ENCODE measurements around the gene GPSM1.

The GPSM1 gene

GRCh38 chr9:136342181-136343120 lies 15.1 kb downstream of the GPSM1 start:
- Histone ChIP-seq H3K9me3 (ENCODE audit: insufficient read depth, low read length, severe bottlenecking) (no peaks in the 10 kb centered on the region), H3K9ac (ENCODE audit: low read depth, low read length) (no peak overlapping the region), H3K27me3 (ENCODE audit: insufficient read depth, low read length, poor library complexity) (no peaks in the 10 kb centered on the region), H3K27ac (ENCODE audit: low read length) (no peak overlapping the region), H3K79me2 (ENCODE audit: insufficient read depth, low read length) (no peaks in the 10 kb centered on the region), H3K4me2 (ENCODE audit: insufficient read depth, low read length) (no peak overlapping the region), H4K20me1 (ENCODE audit: insufficient read depth, low read length) (no peaks in the 10 kb centered on the region; the same call in 1 of the 2 replicates), H3K36me3 (ENCODE audit: insufficient read depth, low read length) (no peaks in the 10 kb centered on the region), H2AFZ (ENCODE audit: low read depth, low read length) (no peak overlapping the region), H3K4me3 (ENCODE audit: low read depth in 1 of 2, low read length in 2 of 2) (no peak overlapping the region), H3K4me1 (ENCODE audit: insufficient read depth, low read length) (no peaks in the 10 kb centered on the region)
- no peak for TF ChIP-seq EZH2 (IDR thresholded peaks at IDR 0.05; ENCODE audit: borderline replicate concordance, low read depth, low read length, severe bottlenecking)
- TF ChIP-seq CTCF (IDR thresholded peaks at IDR 0.05; ENCODE audit: borderline replicate concordance, extremely low read depth, low read length, poor library complexity, severe bottlenecking) = no peak
- peak; percentile 30 for DNase-seq
- ATAC-seq (ENCODE audit: insufficient read depth, low read depth) = no peak

- no peak overlapping the region for H3K4me3 ChIP-seq (ENCODE audit: low read depth in 1 of 2, low read length in 2 of 2)
- no peaks in the 10 kb centered on the region for H3K79me2 ChIP-seq (ENCODE audit: insufficient read depth, low read length)
- no peaks in the 10 kb centered on the region for H3K4me1 ChIP-seq (ENCODE audit: insufficient read depth, low read length)
- no peaks in the 10 kb centered on the region for H3K36me3 ChIP-seq (ENCODE audit: insufficient read depth, low read length)
- H3K4me2 ChIP-seq (ENCODE audit: insufficient read depth, low read length) = no peak overlapping the region
- TF ChIP-seq EZH2 (IDR thresholded peaks at IDR 0.05; ENCODE audit: borderline replicate concordance, low read depth, low read length, severe bottlenecking) (no peak), CTCF (IDR thresholded peaks at IDR 0.05; ENCODE audit: borderline replicate concordance, extremely low read depth, low read length, poor library complexity, severe bottlenecking) (no peak)
- no peaks in the 10 kb centered on the region; the same call in 1 of the 2 replicates for H4K20me1 ChIP-seq (ENCODE audit: insufficient read depth, low read length)
- no peak overlapping the region for H3K9ac ChIP-seq (ENCODE audit: low read depth, low read length)
- ATAC-seq (ENCODE audit: insufficient read depth, low read depth) (no peak), DNase-seq (no peak)
- no peaks in the 10 kb centered on the region for H3K27me3 ChIP-seq (ENCODE audit: insufficient read depth, low read length, poor library complexity)
- H3K9me3 ChIP-seq (ENCODE audit: insufficient read depth, low read length, severe bottlenecking) = no peaks in the 10 kb centered on the region
- H3K27ac ChIP-seq (ENCODE audit: low read length) = no peak overlapping the region
- no peak overlapping the region for H2AFZ ChIP-seq (ENCODE audit: low read depth, low read length)
Observed at GRCh38 chr9:136343121-136343883, 16.0 kb downstream of the GPSM1 start.

GRCh38 chr9:136343884-136344269 lies 16.5 kb downstream of the GPSM1 start:
- ATAC-seq (ENCODE audit: insufficient read depth, low read depth) (no peak), DNase-seq (no peak)
- Histone ChIP-seq H3K4me3 (ENCODE audit: low read depth in 1 of 2, low read length in 2 of 2) (no peak overlapping the region), H3K27ac (ENCODE audit: low read length) (no peak overlapping the region), H3K27me3 (ENCODE audit: insufficient read depth, low read length, poor library complexity) (no peaks in the 10 kb centered on the region), H3K4me1 (ENCODE audit: insufficient read depth, low read length) (no peaks in the 10 kb centered on the region), H2AFZ (ENCODE audit: low read depth, low read length) (no peak overlapping the region), H3K79me2 (ENCODE audit: insufficient read depth, low read length) (no peaks in the 10 kb centered on the region), H3K4me2 (ENCODE audit: insufficient read depth, low read length) (no peak overlapping the region), H3K9me3 (ENCODE audit: insufficient read depth, low read length, severe bottlenecking) (no peaks in the 10 kb centered on the region), H3K36me3 (ENCODE audit: insufficient read depth, low read length) (no peaks in the 10 kb centered on the region), H3K9ac (ENCODE audit: low read depth, low read length) (no peak overlapping the region), H4K20me1 (ENCODE audit: insufficient read depth, low read length) (no peaks in the 10 kb centered on the region)
- TF ChIP-seq EZH2 (IDR thresholded peaks at IDR 0.05; ENCODE audit: borderline replicate concordance, low read depth, low read length, severe bottlenecking) (no peak), CTCF (IDR thresholded peaks at IDR 0.05; ENCODE audit: borderline replicate concordance, extremely low read depth, low read length, poor library complexity, severe bottlenecking) (no peak)

Data from DND-41 (cell line).